ENCODE data around the gene GIMAP7. TPM values are rescaled to one million over a fixed set of nuclear protein-coding genes. Genes with fewer than 3 reads are reported as not detected.
A peak's percentile ranks its signal among the peaks of the same experiment; 100 is the strongest.

The GIMAP7 gene
- total RNA-seq, 1 donor from 2014 or later: not detected

GRCh38 chr7:150471886-150472285 is 42.8 kb upstream of the GIMAP7 start:
- Mint-ChIP-seq H3K4me1 (peaks cover 6% of the 10 kb centered on the region), H3K4me3 (no peak overlapping the region), H3K9me3 (peaks cover 8% of the 10 kb centered on the region), H3K27me3 (ENCODE audit: low read depth) (peaks cover 26% of the 10 kb centered on the region), H3K27ac (ENCODE audit: unreplicated experiment) (peak overlapping the region; percentile 1), H3K36me3 (ENCODE audit: low read depth) (no peaks in the 10 kb centered on the region)
- no peak for DNase-seq (ENCODE audit: low read depth, low spot score)
- no peak for TF ChIP-seq CTCF (conservative IDR thresholded peaks at IDR 0.05)

GRCh38 chr7:150473902-150474301 is 40.8 kb upstream of the GIMAP7 start:
- H3K4me1 Mint-ChIP-seq: peaks cover 6% of the 10 kb centered on the region
- DNase-seq (ENCODE audit: low read depth, low spot score): no peak
- H3K36me3 Mint-ChIP-seq (ENCODE audit: low read depth): no peaks in the 10 kb centered on the region
- peaks cover 24% of the 10 kb centered on the region for H3K27me3 Mint-ChIP-seq (ENCODE audit: low read depth)
- H3K4me3 Mint-ChIP-seq: no peak overlapping the region
- H3K9me3 Mint-ChIP-seq: peaks cover 8% of the 10 kb centered on the region
- TF ChIP-seq CTCF (conservative IDR thresholded peaks at IDR 0.05): no peak
- no peak overlapping the region for H3K27ac Mint-ChIP-seq (ENCODE audit: unreplicated experiment)

- H3K27ac Mint-ChIP-seq (ENCODE audit: unreplicated experiment): no peak overlapping the region
- H3K36me3 Mint-ChIP-seq (ENCODE audit: low read depth): no peaks in the 10 kb centered on the region
- no peak for TF ChIP-seq CTCF (conservative IDR thresholded peaks at IDR 0.05)
- no peak overlapping the region for H3K4me3 Mint-ChIP-seq
- DNase-seq (ENCODE audit: low read depth, low spot score): no peak
- peaks cover 6% of the 10 kb centered on the region for H3K4me1 Mint-ChIP-seq
- peaks cover 18% of the 10 kb centered on the region for H3K27me3 Mint-ChIP-seq (ENCODE audit: low read depth)
- H3K9me3 Mint-ChIP-seq: peaks cover 8% of the 10 kb centered on the region
Measured at GRCh38 chr7:150476285-150476684, 38.4 kb upstream of the GIMAP7 start.

- no peak for TF ChIP-seq CTCF (conservative IDR thresholded peaks at IDR 0.05)
- Mint-ChIP-seq H3K27me3 (ENCODE audit: low read depth) (peaks cover 18% of the 10 kb centered on the region), H3K4me3 (no peak overlapping the region), H3K36me3 (ENCODE audit: low read depth) (no peaks in the 10 kb centered on the region), H3K27ac (ENCODE audit: unreplicated experiment) (peak overlapping the region; percentile 48), H3K9me3 (peaks cover 8% of the 10 kb centered on the region), H3K4me1 (peaks cover 2% of the 10 kb centered on the region)
- no peak for DNase-seq (ENCODE audit: low read depth, low spot score)
Measured at GRCh38 chr7:150476819-150477631, 37.6 kb upstream of the GIMAP7 start.

- Mint-ChIP-seq H3K27ac (ENCODE audit: unreplicated experiment) (no peak overlapping the region), H3K27me3 (ENCODE audit: low read depth) (peaks cover 18% of the 10 kb centered on the region), H3K4me3 (no peak overlapping the region), H3K9me3 (peaks cover 8% of the 10 kb centered on the region), H3K36me3 (ENCODE audit: low read depth) (no peaks in the 10 kb centered on the region), H3K4me1 (peaks cover 4% of the 10 kb centered on the region)
- no peak for DNase-seq (ENCODE audit: low read depth, low spot score)
- no peak for TF ChIP-seq CTCF (conservative IDR thresholded peaks at IDR 0.05)
Measured at GRCh38 chr7:150479023-150479716, 35.5 kb upstream of the GIMAP7 start.

Data from neural crest cell (in vitro differentiated cells).